Panc1 (cell line): Measurements from ENCODE around the gene PLXND1. TPM values are rescaled to one million over a fixed set of nuclear protein-coding genes. Genes with fewer than 3 reads are reported as not detected.

ENCODE experiments used
- ATAC-seq: fragments of 200-7000 bp; cut with Tn5 transposase; 2 replicates; pipeline ENCODE4 v1.9.1; 2020; ENCODE audit warnings: mild to moderate bottlenecking, moderate library complexity
- BruUV-seq: library from RNA; stranded (reverse); fragments of 400-500 nt; replicated peaks from 2 replicates; lab custom pipeline; 2021; lab: Mats Ljungman, UMichigan
- CTCF ChIA-PET: fragments of 300-600 bp; sonication (Branson Sonifier 250); formaldehyde crosslinking; loops from one replicate; lab custom pipeline; 2022; ENCODE audit warnings: antibody characterized with exemption; lab: Charles Lee
- POLR2A ChIA-PET: fragments of 300-600 bp; sonication (Branson Sonifier 250); formaldehyde crosslinking; loops from one replicate; lab custom pipeline; 2022; ENCODE audit warnings: antibody characterized with exemption; lab: Charles Lee
- DNase-seq: peaks from one replicate; pipeline ENCODE4 v3.0.0-alpha.2; 2010; ENCODE audit warnings: low read depth, low spot score
- H3K27ac ChIP-seq: 2 replicates; pipeline ENCODE4 v1.5.1; 2011; ENCODE audit warnings: mild to moderate bottlenecking, low read length, inconsistent platforms
- H3K27me3 ChIP-seq: fragments of 200-500 bp; sonication (Bioruptor generic); 2 replicates; pipeline ENCODE4 v1.6.0; 2014; ENCODE audit warnings: low read length, inconsistent platforms; ENCODE audit not compliant: control insufficient read depth, insufficient read depth
- H3K36me3 ChIP-seq: fragments of 200-500 bp; sonication (Bioruptor generic); 2 replicates; pipeline ENCODE4 v1.5.1; 2014; ENCODE audit warnings: inconsistent platforms, mild to moderate bottlenecking, low read length, moderate library complexity; ENCODE audit not compliant: control insufficient read depth, insufficient read depth
- H3K4me1 ChIP-seq: 2 replicates; pipeline ENCODE4 v1.5.1; 2011; ENCODE audit warnings: inconsistent platforms, mild to moderate bottlenecking, low read length, moderate library complexity; ENCODE audit not compliant: control insufficient read depth, insufficient read depth
- H3K4me3 ChIP-seq, 2 experiments: 2 replicates each; pipeline ENCODE4 v1.5.1; 2011 to 2012; ENCODE audit warnings: low read depth in 2 of 2, low read length in 2 of 2, mild to moderate bottlenecking in 2 of 2, inconsistent platforms in 1 of 2, moderate library complexity in 1 of 2
- H3K9me3 ChIP-seq: fragments of 200-500 bp; sonication (Bioruptor generic); 2 replicates; pipeline ENCODE4 v1.5.1; 2014; ENCODE audit warnings: low read depth, mild to moderate bottlenecking, inconsistent platforms, low read length, moderate library complexity; ENCODE audit not compliant: control insufficient read depth, insufficient read depth
- CTCF ChIP-seq: fragments of 450-650 bp; IDR thresholded peaks from 2 replicates; pipeline ENCODE4 v1.5.1; 2017; ENCODE audit warnings: mild to moderate bottlenecking
- POLR2AphosphoS5 ChIP-seq: IDR thresholded peaks from 2 replicates; pipeline ENCODE4 v1.6.1; 2012; ENCODE audit warnings: mild to moderate bottlenecking, low read depth, low read length, moderate library complexity
- REST ChIP-seq, 2 experiments: IDR thresholded peaks; 2 replicates each; pipeline ENCODE4 v1.6.1; 2011 to 2012; ENCODE audit warnings: low read depth in 2 of 2, control low read depth in 1 of 2, low read length in 1 of 2, mild to moderate bottlenecking in 1 of 2, moderate library complexity in 1 of 2; ENCODE audit not compliant: insufficient read depth in 1 of 2
- SIN3A ChIP-seq: IDR thresholded peaks from 2 replicates; pipeline ENCODE4 v1.6.1; 2012; ENCODE audit warnings: low read depth, mild to moderate bottlenecking, low read length, moderate library complexity, borderline replicate concordance; ENCODE audit not compliant: insufficient read depth
- TCF7L2 ChIP-seq: IDR thresholded peaks from 2 replicates; pipeline ENCODE4 v1.6.1; 2011; ENCODE audit warnings: mild to moderate bottlenecking, low read depth, low read length, inconsistent platforms
- in situ Hi-C: cut with HindIII; loops from 2 replicates; pipeline ENCODE4 v1.10.0; 2016; ENCODE audit warnings: low sequenced_read_pairs, low pct_unique_long_range_greater_than_20kb
- intact Hi-C: fragments of 100-400 bp; cut with micrococcal nuclease; formaldehyde crosslinking; loops from one replicate; pipeline ENCODE4 v1.10.0; 2022; ENCODE audit not compliant: unreplicated experiment
- total RNA-seq: library from RNA; stranded (reverse); gene quantifications from one replicate; pipeline ENCODE4 v1.2.1, GENCODE V29; 2021; ENCODE audit not compliant: unreplicated experiment

Gene PLXND1
- total RNA-seq, 1 experiment from 2014 or later, result 248 TPM

- no peaks in the 10 kb centered on the region for H3K27me3 ChIP-seq
- ChIA-PET CTCF (no interaction called here), POLR2A (no interaction called here)
- DNase-seq (no peak), ATAC-seq (no peak)
- no peaks in the 10 kb centered on the region for H3K9me3 ChIP-seq
- peak overlapping the region; percentile 59 to 77 for H3K4me3 ChIP-seq
- peaks cover 35% of the 10 kb centered on the region for H3K4me1 ChIP-seq
- no TSS peak for BruUV-seq
- in situ Hi-C loops (no loop called here), intact Hi-C loops (loop anchor here (1.0 to 10.0 kb wide), 3 partner anchors 199 to 467 kb away; no protein-coding TSS in a partner anchor)
- no peak for TF ChIP-seq CTCF
- TF ChIP-seq REST (IDR thresholded peaks at IDR 0.05; ENCODE audit: insufficient read depth in 1 of 2, low read depth in 2 of 2, low read length in 1 of 2), result no peak
- no peaks in the 10 kb centered on the region for H3K36me3 ChIP-seq
- peak overlapping the region; percentile 97 for H3K27ac ChIP-seq
Measured at GRCh38 chr3:129628169-129628522, 21.7 kb upstream of the PLXND1 start.

- BruUV-seq, result TSS peak; percentile 94
- peak overlapping the region; percentile 97 for H3K27ac ChIP-seq
Measured at GRCh38 chr3:129627350-129628168, 21.1 kb upstream of the PLXND1 start.

More at GRCh38 chr3:129627350-129628168, 21.1 kb upstream of the PLXND1 start:
- ATAC-seq (peak; percentile 53), DNase-seq (peak; percentile 55)
- no peaks in the 10 kb centered on the region for H3K9me3 ChIP-seq
- H3K4me3 ChIP-seq, result peak overlapping the region; percentile 59 to 77
- intact Hi-C loops, result loop anchor here (1.0 to 10.0 kb wide), 3 partner anchors 200 to 467 kb away; no protein-coding TSS in a partner anchor
- in situ Hi-C loops, result no loop called here
- ChIA-PET POLR2A (no interaction called here), CTCF (interaction anchor here (0.6 to 1.2 kb wide), 2 partner anchors 21 to 198 kb away, joined by 4 to 5 read pairs; no protein-coding TSS in a partner anchor)
- H3K27me3 ChIP-seq, result no peaks in the 10 kb centered on the region
- H3K36me3 ChIP-seq, result no peaks in the 10 kb centered on the region
- peaks cover 36% of the 10 kb centered on the region for H3K4me1 ChIP-seq
- no peak for TF ChIP-seq CTCF
- TF ChIP-seq POLR2AphosphoS5, result peak; percentile 38
- TF ChIP-seq TCF7L2, result peak; percentile 89
- 0 out of 2 replicates have a peak, but pooled peaks have one; percentile 31 for TF ChIP-seq SIN3A
- TF ChIP-seq REST (IDR thresholded peaks at IDR 0.05; ENCODE audit: insufficient read depth in 1 of 2, low read depth in 2 of 2, low read length in 1 of 2), result 0 out of 4 replicates have a peak, but pooled peaks of 1 of the 2 experiments have one; percentile 30
